GM23338 (cell line): ENCODE measurements around the gene CT47C1.
A peak's percentile ranks its signal among the peaks of the same experiment; 100 is the strongest.

Experiments used
- CREB1 ChIP-seq: fragments of 250-450 bp; sonication (Bioruptor Pico); IDR thresholded peaks from 2 replicates; pipeline ENCODE4 v1.5.0; 2020; ENCODE audit warnings: low read depth, mild to moderate bottlenecking, moderate library complexity
- EZH2 ChIP-seq: fragments of 200-600 bp; sonication (generic); IDR thresholded peaks from one replicate; pipeline ENCODE4 v1.8.0; 2017; ENCODE audit warnings: antibody characterized with exemption, mild to moderate bottlenecking, low read depth; ENCODE audit not compliant: unreplicated experiment
- EZH2phosphoT487 ChIP-seq: fragments of 200-600 bp; sonication (generic); IDR thresholded peaks from one replicate; pipeline ENCODE4 v1.8.1; 2018; ENCODE audit warnings: antibody characterized with exemption; ENCODE audit not compliant: unreplicated experiment
- NANOG ChIP-seq: IDR thresholded peaks from 2 replicates; pipeline ENCODE4 v1.6.1; 2016; ENCODE audit warnings: antibody characterized with exemption, borderline replicate concordance
- POLR2AphosphoS5 ChIP-seq: IDR thresholded peaks from 2 replicates; pipeline ENCODE4 v1.6.1; 2016; ENCODE audit warnings: antibody characterized with exemption, low read depth
- STAT1 ChIP-seq: IDR thresholded peaks from one replicate; pipeline ENCODE4 v1.6.1; 2016; ENCODE audit warnings: antibody characterized with exemption; ENCODE audit not compliant: unreplicated experiment
- ZNF114 ChIP-seq: fragments of 250-450 bp; sonication (Bioruptor Pico); IDR thresholded peaks from 2 replicates; pipeline ENCODE4 v1.5.0; 2020; ENCODE audit warnings: mild to moderate bottlenecking, moderate library complexity
- ZNF331 ChIP-seq: fragments of 250-450 bp; sonication (Bioruptor Pico); IDR thresholded peaks from 2 replicates; pipeline ENCODE4 v1.5.0; 2020; ENCODE audit warnings: low read depth, mild to moderate bottlenecking, moderate library complexity
- TF ChIP-seq, protein P1 (sequence below), 2 experiments: fragments of 200-600 bp in 1 of 2; sonication (generic) in 1 of 2; conservative IDR thresholded peaks; 2 replicates each; pipeline versions ENCODE4 v1.5.1 to v1.6.1; 2016 to 2017; ENCODE audit warnings: antibody characterized with exemption in 2 of 2, low read depth in 2 of 2, mild to moderate bottlenecking in 2 of 2, moderate library complexity in 1 of 2
- TF ChIP-seq, protein P2 (sequence below): IDR thresholded peaks from one replicate; pipeline ENCODE4 v1.6.1; 2018; ENCODE audit warnings: antibody characterized with exemption; ENCODE audit not compliant: unreplicated experiment
- TF ChIP-seq, protein P3 (sequence below): IDR thresholded peaks from 2 replicates; pipeline ENCODE4 v1.6.1; 2016; ENCODE audit warnings: antibody characterized with exemption

- TF ChIP-seq EZH2 (no peak), NANOG (no peak), POLR2AphosphoS5 (no peak), ZNF114 (no peak), EZH2phosphoT487 (no peak), CREB1 (CRISPR knock-in tag) (no peak), STAT1 (no peak), ZNF331 (no peak)
- TF ChIP-seq, protein P1, sequence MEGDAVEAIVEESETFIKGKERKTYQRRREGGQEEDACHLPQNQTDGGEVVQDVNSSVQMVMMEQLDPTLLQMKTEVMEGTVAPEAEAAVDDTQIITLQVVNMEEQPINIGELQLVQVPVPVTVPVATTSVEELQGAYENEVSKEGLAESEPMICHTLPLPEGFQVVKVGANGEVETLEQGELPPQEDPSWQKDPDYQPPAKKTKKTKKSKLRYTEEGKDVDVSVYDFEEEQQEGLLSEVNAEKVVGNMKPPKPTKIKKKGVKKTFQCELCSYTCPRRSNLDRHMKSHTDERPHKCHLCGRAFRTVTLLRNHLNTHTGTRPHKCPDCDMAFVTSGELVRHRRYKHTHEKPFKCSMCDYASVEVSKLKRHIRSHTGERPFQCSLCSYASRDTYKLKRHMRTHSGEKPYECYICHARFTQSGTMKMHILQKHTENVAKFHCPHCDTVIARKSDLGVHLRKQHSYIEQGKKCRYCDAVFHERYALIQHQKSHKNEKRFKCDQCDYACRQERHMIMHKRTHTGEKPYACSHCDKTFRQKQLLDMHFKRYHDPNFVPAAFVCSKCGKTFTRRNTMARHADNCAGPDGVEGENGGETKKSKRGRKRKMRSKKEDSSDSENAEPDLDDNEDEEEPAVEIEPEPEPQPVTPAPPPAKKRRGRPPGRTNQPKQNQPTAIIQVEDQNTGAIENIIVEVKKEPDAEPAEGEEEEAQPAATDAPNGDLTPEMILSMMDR (conservative IDR thresholded peaks at IDR 0.05; ENCODE audit: low read depth in 2 of 2): peak; percentile 64 to 75
- TF ChIP-seq, protein P2, sequence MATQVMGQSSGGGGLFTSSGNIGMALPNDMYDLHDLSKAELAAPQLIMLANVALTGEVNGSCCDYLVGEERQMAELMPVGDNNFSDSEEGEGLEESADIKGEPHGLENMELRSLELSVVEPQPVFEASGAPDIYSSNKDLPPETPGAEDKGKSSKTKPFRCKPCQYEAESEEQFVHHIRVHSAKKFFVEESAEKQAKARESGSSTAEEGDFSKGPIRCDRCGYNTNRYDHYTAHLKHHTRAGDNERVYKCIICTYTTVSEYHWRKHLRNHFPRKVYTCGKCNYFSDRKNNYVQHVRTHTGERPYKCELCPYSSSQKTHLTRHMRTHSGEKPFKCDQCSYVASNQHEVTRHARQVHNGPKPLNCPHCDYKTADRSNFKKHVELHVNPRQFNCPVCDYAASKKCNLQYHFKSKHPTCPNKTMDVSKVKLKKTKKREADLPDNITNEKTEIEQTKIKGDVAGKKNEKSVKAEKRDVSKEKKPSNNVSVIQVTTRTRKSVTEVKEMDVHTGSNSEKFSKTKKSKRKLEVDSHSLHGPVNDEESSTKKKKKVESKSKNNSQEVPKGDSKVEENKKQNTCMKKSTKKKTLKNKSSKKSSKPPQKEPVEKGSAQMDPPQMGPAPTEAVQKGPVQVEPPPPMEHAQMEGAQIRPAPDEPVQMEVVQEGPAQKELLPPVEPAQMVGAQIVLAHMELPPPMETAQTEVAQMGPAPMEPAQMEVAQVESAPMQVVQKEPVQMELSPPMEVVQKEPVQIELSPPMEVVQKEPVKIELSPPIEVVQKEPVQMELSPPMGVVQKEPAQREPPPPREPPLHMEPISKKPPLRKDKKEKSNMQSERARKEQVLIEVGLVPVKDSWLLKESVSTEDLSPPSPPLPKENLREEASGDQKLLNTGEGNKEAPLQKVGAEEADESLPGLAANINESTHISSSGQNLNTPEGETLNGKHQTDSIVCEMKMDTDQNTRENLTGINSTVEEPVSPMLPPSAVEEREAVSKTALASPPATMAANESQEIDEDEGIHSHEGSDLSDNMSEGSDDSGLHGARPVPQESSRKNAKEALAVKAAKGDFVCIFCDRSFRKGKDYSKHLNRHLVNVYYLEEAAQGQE: no peak
- TF ChIP-seq, protein P3, sequence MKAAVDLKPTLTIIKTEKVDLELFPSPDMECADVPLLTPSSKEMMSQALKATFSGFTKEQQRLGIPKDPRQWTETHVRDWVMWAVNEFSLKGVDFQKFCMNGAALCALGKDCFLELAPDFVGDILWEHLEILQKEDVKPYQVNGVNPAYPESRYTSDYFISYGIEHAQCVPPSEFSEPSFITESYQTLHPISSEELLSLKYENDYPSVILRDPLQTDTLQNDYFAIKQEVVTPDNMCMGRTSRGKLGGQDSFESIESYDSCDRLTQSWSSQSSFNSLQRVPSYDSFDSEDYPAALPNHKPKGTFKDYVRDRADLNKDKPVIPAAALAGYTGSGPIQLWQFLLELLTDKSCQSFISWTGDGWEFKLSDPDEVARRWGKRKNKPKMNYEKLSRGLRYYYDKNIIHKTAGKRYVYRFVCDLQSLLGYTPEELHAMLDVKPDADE: no peak
These were observed 5.6 kb upstream of the CT47C1 start for GRCh38 chrX:119067023-119067739.
